Panc1 (cell line): ENCODE results near the gene SLC10A3.

Experiments
- POLR2AphosphoS5 ChIP-seq: IDR thresholded peaks from 2 replicates; pipeline ENCODE4 v1.6.1; 2012; ENCODE audit warnings: mild to moderate bottlenecking, low read depth, low read length, moderate library complexity
- SIN3A ChIP-seq: IDR thresholded peaks from 2 replicates; pipeline ENCODE4 v1.6.1; 2012; ENCODE audit warnings: low read depth, mild to moderate bottlenecking, low read length, moderate library complexity, borderline replicate concordance; ENCODE audit not compliant: insufficient read depth
- TCF7L2 ChIP-seq: IDR thresholded peaks from 2 replicates; pipeline ENCODE4 v1.6.1; 2011; ENCODE audit warnings: mild to moderate bottlenecking, low read depth, low read length, inconsistent platforms
- TF ChIP-seq, protein P1 (sequence below): fragments of 450-650 bp; IDR thresholded peaks from 2 replicates; pipeline ENCODE4 v1.5.1; 2017; ENCODE audit warnings: mild to moderate bottlenecking
- TF ChIP-seq, protein P2 (sequence below), 2 experiments: IDR thresholded peaks; 2 replicates each; pipeline ENCODE4 v1.6.1; 2011 to 2012; ENCODE audit warnings: low read depth in 2 of 2, control low read depth in 1 of 2, low read length in 1 of 2, mild to moderate bottlenecking in 1 of 2, moderate library complexity in 1 of 2; ENCODE audit not compliant: insufficient read depth in 1 of 2

DNA sequence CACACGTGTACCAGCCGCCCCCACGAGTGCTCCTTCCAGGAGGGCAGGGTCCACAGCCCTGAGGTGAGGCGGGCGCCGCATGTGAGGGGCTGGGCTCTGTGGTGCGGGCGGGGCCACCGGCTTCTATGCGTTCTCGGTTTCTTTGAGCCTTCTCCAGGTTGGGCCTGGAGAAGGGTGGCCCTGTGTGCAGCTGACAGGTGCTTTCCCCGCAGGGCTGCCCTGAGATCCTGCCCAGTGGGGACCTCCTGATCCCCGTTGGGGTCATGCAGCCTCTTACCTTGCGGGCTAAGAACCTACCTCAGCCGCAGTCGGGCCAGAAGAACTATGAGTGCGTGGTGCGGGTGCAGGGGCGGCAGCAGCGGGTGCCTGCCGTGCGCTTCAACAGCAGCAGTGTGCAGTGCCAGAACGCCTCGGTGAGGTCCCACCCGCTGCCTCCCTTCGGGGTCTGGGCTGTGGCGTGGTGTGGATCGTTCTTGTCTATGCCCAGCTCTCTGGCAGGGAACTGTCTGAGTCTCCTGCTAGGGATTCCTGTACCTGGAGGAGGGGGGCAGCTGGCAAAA lies 25.5 kb downstream of the SLC10A3 start:
- TF ChIP-seq, protein P1, sequence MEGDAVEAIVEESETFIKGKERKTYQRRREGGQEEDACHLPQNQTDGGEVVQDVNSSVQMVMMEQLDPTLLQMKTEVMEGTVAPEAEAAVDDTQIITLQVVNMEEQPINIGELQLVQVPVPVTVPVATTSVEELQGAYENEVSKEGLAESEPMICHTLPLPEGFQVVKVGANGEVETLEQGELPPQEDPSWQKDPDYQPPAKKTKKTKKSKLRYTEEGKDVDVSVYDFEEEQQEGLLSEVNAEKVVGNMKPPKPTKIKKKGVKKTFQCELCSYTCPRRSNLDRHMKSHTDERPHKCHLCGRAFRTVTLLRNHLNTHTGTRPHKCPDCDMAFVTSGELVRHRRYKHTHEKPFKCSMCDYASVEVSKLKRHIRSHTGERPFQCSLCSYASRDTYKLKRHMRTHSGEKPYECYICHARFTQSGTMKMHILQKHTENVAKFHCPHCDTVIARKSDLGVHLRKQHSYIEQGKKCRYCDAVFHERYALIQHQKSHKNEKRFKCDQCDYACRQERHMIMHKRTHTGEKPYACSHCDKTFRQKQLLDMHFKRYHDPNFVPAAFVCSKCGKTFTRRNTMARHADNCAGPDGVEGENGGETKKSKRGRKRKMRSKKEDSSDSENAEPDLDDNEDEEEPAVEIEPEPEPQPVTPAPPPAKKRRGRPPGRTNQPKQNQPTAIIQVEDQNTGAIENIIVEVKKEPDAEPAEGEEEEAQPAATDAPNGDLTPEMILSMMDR = no peak
- TF ChIP-seq, protein P2, sequence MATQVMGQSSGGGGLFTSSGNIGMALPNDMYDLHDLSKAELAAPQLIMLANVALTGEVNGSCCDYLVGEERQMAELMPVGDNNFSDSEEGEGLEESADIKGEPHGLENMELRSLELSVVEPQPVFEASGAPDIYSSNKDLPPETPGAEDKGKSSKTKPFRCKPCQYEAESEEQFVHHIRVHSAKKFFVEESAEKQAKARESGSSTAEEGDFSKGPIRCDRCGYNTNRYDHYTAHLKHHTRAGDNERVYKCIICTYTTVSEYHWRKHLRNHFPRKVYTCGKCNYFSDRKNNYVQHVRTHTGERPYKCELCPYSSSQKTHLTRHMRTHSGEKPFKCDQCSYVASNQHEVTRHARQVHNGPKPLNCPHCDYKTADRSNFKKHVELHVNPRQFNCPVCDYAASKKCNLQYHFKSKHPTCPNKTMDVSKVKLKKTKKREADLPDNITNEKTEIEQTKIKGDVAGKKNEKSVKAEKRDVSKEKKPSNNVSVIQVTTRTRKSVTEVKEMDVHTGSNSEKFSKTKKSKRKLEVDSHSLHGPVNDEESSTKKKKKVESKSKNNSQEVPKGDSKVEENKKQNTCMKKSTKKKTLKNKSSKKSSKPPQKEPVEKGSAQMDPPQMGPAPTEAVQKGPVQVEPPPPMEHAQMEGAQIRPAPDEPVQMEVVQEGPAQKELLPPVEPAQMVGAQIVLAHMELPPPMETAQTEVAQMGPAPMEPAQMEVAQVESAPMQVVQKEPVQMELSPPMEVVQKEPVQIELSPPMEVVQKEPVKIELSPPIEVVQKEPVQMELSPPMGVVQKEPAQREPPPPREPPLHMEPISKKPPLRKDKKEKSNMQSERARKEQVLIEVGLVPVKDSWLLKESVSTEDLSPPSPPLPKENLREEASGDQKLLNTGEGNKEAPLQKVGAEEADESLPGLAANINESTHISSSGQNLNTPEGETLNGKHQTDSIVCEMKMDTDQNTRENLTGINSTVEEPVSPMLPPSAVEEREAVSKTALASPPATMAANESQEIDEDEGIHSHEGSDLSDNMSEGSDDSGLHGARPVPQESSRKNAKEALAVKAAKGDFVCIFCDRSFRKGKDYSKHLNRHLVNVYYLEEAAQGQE (IDR thresholded peaks at IDR 0.05; ENCODE audit: insufficient read depth in 1 of 2, low read depth in 2 of 2, low read length in 1 of 2) = no peak
- no peak for TF ChIP-seq SIN3A
- no peak for TF ChIP-seq POLR2AphosphoS5
- TF ChIP-seq TCF7L2 = no peak
